Measurements from ENCODE around the gene ITGAE. TPM values are rescaled to one million over a fixed set of nuclear protein-coding genes. Genes with fewer than 3 reads are reported as not detected.

The ITGAE gene
- total RNA-seq, 1 donor from 2014 or later = 31.8 TPM

GRCh38 chr17:3668279-3669084 lies 132.5 kb downstream of the ITGAE start, which contains the start of the genes EMC6 and TAX1BP3:
TSS of gene EMC6 (plus strand) at chr17:3668812. CDS start at chr17:3669147, 335 bp downstream.
TSS of gene TAX1BP3 (minus strand) at chr17:3668578. CDS start at chr17:3668526, 52 bp downstream.
- peak; percentile 100 for DNase-seq (ENCODE audit: low spot score)
- Mint-ChIP-seq H3K4me1 (ENCODE audit: low read depth) (peaks cover 21% of the 10 kb centered on the region), H3K9me3 (no peaks in the 10 kb centered on the region), H3K4me3 (peak within 1 kb of the TSS; percentile 98), H3K36me3 (ENCODE audit: low read depth) (peaks cover 20% of the 10 kb centered on the region), H3K27ac (peak within 1 kb of the TSS; percentile 97), H3K27me3 (ENCODE audit: insufficient read depth) (peaks cover 2% of the 10 kb centered on the region)
- intact Hi-C loops (cut with micrococcal nuclease) = loop anchor here (1.0 to 5.0 kb wide), 8 partner anchors 26 to 224 kb away; partner anchors contain the start of genes CAMKK1, CTNS, HASPIN and NCBP3

- intact Hi-C loops (cut with micrococcal nuclease) = loop anchor here (1.0 to 5.0 kb wide), 8 partner anchors 27 to 225 kb away; partner anchors contain the start of genes CAMKK1, CTNS, HASPIN and NCBP3
- Mint-ChIP-seq H3K9me3 (no peaks in the 10 kb centered on the region), H3K27me3 (ENCODE audit: insufficient read depth) (peaks cover 2% of the 10 kb centered on the region), H3K4me1 (ENCODE audit: low read depth) (peaks cover 21% of the 10 kb centered on the region), H3K4me3 (peak overlapping the region; percentile 98), H3K36me3 (ENCODE audit: low read depth) (peaks cover 17% of the 10 kb centered on the region), H3K27ac (peak overlapping the region; percentile 63)
- DNase-seq (ENCODE audit: low spot score) = peak; percentile 19
Observed at GRCh38 chr17:3667366-3668278, 133.4 kb downstream of the ITGAE start.

GRCh38 chr17:3666516-3666915 lies 134.5 kb downstream of the ITGAE start:
- Mint-ChIP-seq H3K9me3 (no peaks in the 10 kb centered on the region), H3K36me3 (ENCODE audit: low read depth) (peaks cover 14% of the 10 kb centered on the region), H3K4me1 (ENCODE audit: low read depth) (peaks cover 21% of the 10 kb centered on the region), H3K4me3 (peak overlapping the region; percentile 85), H3K27ac (no peak overlapping the region), H3K27me3 (ENCODE audit: insufficient read depth) (peaks cover 2% of the 10 kb centered on the region)
- no peak for DNase-seq (ENCODE audit: low spot score)
- intact Hi-C loops (cut with micrococcal nuclease) = loop anchor here (5.0 kb wide), 1 partner anchor 226 kb away; the partner anchor contains the start of gene CAMKK1

- intact Hi-C loops (cut with micrococcal nuclease) = loop anchor here (5.0 kb wide), 1 partner anchor 226 kb away; the partner anchor contains the start of gene CAMKK1
- H3K36me3 Mint-ChIP-seq (ENCODE audit: low read depth) = peaks cover 14% of the 10 kb centered on the region
- no peak for DNase-seq (ENCODE audit: low spot score)
- no peak overlapping the region for H3K27ac Mint-ChIP-seq
- H3K27me3 Mint-ChIP-seq (ENCODE audit: insufficient read depth) = peaks cover 2% of the 10 kb centered on the region
- H3K9me3 Mint-ChIP-seq = no peaks in the 10 kb centered on the region
- H3K4me1 Mint-ChIP-seq (ENCODE audit: low read depth) = peaks cover 21% of the 10 kb centered on the region
- H3K4me3 Mint-ChIP-seq = peak overlapping the region; percentile 85
Observed at GRCh38 chr17:3665834-3666233, 135.2 kb downstream of the ITGAE start.

Other genes starting within 250 kb of the ITGAE start
- 0.26 and 0.51 TPM in 2 replicates for gene TRPV3, start 243.4 kb downstream of the ITGAE start, total RNA-seq
- 7.5 and 8.3 TPM in 2 replicates for gene TRPV1, start 191.8 kb downstream of the ITGAE start, total RNA-seq
- 20.0 and 21.5 TPM in 2 replicates for gene SHPK, start 164.9 kb downstream of the ITGAE start, total RNA-seq
- 47.5 and 55.3 TPM in 2 replicates for gene CTNS, start 164.4 kb downstream of the ITGAE start, total RNA-seq
- gene TAX1BP3, start 132.6 kb downstream of the ITGAE start, total RNA-seq = 29.3 and 30.1 TPM in 2 replicates
- 63.6 and 73.3 TPM in 2 replicates for gene EMC6, start 132.4 kb downstream of the ITGAE start, total RNA-seq
- 133 and 143 TPM in 2 replicates for gene P2RX5, start 105.0 kb downstream of the ITGAE start, total RNA-seq
- gene HASPIN, start 77.3 kb downstream of the ITGAE start, total RNA-seq = 25.7 and 26.1 TPM in 2 replicates
- gene NCBP3, start 45.1 kb upstream of the ITGAE start, total RNA-seq = 54.2 and 56.0 TPM in 2 replicates
- gene CAMKK1, start 91.9 kb upstream of the ITGAE start, total RNA-seq = 6.1 and 7.8 TPM in 2 replicates
- 0.13 and 0.34 TPM in 2 replicates for gene P2RX1, start 115.3 kb upstream of the ITGAE start, total RNA-seq
- gene ATP2A3, start 163.2 kb upstream of the ITGAE start, total RNA-seq = 107 and 111 TPM in 2 replicates